Germinal center (tissue), 1 donor: Measurements from ENCODE around the gene TAX1BP1.
"Not testable (repeated sequence)": the region's sequence is repeated elsewhere in the genome, so short reads cannot be mapped to it uniquely, and the experiment has no call there.

Experiments used
- DNase-seq: peaks from one replicate; pipeline ENCODE4 v3.0.0; 2012; ENCODE audit warnings: mixed read lengths, low spot score

The TAX1BP1 gene

DNA sequence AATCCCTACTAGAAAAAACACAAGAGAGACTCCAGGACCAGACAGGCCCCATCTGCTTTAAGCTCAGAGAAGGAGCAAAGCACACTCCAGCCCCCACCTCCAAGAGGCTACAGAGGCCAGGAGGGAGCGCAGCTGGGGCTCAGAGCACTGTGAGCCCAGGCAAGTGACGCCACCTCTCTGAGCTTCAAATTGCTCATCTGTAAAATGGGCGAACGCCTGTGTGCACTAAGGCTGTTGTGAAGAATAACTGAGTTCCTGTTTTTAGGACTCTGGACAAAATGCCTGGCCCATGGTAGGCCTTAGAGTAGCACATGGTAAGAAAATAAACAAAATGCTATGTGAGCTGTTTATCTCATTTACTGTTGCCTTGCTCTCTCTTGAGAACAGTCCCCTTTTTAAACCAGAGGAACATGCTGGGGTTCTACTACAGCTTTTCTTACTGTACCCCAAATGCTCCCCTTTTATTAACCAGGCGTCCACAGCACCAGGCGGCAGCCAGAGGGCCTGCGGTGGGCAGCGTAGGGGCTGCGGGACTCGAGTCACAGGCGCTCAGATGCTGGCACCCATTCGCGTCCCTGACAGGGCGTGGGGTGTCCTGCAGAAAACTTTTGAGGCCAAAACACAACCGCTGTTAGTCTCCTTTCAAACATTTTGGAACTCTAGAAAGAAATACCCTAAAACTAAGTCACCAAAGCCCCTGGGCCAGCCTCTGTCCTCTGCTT, 103.8 kb downstream of the TAX1BP1 start:
- no peak for DNase-seq

DNA sequence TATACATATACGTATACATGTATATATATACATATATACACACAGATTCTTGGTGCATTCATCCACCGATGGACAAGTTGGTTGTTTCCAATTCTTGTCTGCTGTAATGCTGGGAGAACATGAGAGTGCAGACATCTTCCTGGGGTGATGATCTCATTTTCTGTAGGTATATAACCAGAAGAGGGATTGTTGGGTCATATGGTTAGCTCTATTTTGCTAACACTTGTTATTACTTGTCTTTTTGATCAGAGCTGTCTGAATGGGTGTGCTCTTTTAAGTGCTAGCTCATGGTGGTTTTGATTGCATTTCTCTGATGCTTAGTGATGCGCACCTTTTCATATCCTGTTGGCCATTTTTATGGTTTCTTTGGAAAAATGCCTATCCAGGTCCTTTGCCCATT, 106.4 kb downstream of the TAX1BP1 start:
- no peak for DNase-seq

DNA sequence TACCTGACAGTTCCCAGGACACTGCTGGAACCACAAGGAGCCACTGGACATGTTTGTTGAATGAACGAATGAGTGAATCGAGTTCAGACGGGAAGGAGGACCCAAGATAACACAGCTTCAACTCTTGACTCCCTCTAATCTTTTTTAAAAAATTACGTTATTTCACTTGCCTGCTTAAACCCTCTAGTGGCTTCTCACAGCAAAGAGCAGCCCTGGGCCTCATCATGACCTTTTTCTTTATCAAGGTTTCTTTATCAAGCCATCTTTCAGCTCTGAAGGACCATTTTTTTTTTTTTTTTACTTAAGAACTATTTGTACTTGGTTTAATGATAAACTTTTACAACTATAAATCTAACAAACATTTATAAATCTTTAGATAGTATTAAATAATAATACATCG, 110.6 kb downstream of the TAX1BP1 start:
- no peak for DNase-seq

DNA sequence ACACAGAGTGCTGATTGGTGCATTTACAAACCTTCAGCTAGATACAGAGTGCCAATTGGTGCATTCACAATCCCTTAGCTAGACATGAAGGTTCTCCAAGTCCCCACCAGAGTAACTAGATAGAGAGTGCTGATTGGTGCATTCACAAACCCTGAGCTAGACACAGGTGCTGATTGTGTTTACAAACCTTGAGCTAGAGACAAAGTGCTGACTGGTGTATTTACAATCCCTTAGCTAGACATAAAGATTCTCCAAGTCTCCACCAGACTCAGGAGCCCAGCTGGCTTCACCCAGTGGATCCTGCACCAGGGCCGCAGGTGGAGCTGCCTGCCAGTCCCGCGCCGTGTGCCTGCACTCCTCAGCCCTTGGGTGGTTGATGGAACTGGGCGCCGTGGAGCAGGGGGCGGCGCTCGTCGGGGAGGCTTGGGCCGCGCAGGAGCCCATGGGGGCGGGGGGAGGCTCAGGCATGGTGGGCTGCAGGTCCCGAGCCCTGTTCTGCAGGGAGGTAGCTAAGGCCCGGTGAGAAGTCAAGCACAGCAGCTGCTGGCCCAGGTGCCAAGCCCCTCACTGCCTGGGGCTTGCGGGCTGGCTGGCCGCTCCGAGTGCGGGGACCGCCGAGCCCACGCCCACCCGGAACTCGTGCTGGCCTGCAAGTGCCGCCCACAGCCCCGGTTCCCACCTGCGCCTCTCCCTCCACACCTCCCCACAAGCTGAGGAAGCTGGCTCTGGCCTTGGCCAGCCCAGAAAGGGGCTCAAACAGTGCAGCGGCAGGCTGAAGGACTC, 116.9 kb downstream of the TAX1BP1 start:
- not testable (repeated sequence) for DNase-seq

DNA sequence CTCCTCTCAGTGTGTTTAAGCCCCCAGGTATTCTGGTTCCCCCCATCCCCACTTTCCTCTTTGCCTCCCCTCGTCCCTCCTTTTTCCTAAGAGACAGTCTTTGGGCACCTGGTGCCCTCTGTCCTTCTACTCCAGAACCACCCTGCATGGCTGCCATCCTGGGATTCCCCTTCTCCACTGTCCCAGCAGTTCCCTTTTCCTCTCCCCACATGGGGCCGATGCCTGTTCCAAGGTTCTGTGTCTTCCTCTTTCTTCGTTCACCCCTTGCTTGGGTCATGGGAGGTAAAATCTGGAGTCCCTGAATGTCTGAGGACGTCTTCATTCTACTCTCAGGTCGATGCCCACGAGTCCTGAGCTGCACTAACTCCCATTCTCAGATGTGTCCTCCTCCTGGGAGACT, 120.8 kb downstream of the TAX1BP1 start:
- DNase-seq, result no peak

DNA sequence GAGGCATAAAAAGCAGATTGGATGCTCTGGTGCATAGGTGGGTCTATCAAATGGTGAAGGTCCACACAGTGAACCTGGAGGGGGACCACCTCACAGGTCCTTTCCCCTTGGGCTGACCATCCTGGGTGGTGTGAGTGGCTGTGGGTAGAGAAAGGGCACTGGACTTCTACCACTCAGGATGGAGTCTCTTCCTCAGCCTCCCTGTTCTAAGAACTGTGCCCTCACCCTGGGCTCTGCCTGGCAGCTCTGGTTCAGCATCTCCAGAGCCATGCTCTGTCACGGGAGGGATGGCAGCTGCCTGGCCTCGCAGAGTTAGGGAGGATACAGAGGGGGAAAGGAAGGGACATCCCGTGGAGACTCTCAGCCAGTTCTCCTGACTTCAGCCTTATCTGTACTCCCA, 121.8 kb downstream of the TAX1BP1 start:
- DNase-seq, result no peak

DNA sequence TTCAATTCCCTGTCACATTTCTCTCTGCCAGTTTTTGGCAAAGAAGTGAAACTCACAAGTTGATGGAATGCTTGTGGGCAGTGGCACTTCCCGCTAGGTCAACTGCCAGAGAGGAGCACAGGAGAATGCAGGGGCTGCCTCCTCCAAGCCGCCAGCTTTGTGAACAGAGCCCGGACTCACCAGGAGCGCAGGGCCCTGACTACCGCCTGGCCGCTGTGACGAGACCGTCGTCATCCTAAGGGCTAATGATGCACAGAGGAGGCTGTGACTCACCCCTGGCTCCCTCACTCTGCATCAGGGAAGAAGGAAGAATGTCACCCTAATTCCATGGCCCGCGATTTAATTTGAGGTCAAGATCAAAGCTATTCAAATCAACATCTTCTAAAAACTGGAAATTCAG, 123.9 kb downstream of the TAX1BP1 start:
- DNase-seq, result no peak

DNA sequence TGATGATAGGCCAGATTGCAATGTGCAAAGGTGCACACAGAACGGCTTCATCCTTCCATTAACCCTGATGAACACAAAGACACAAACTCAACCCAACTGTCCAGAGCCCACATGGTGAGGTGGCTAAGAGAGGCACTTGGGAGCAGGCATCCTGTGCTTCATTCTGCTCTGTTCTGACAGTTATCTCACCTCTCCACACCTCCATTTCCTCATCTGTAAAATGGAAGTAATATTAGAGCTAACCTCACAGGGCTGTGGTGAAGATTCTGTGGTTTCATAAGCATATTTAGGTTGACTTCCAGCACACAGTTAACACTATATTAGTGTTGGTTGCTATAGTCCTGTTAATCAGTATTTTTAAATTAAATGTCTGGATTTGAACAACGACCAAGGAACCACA, 126.3 kb downstream of the TAX1BP1 start:
- DNase-seq, result no peak

DNA sequence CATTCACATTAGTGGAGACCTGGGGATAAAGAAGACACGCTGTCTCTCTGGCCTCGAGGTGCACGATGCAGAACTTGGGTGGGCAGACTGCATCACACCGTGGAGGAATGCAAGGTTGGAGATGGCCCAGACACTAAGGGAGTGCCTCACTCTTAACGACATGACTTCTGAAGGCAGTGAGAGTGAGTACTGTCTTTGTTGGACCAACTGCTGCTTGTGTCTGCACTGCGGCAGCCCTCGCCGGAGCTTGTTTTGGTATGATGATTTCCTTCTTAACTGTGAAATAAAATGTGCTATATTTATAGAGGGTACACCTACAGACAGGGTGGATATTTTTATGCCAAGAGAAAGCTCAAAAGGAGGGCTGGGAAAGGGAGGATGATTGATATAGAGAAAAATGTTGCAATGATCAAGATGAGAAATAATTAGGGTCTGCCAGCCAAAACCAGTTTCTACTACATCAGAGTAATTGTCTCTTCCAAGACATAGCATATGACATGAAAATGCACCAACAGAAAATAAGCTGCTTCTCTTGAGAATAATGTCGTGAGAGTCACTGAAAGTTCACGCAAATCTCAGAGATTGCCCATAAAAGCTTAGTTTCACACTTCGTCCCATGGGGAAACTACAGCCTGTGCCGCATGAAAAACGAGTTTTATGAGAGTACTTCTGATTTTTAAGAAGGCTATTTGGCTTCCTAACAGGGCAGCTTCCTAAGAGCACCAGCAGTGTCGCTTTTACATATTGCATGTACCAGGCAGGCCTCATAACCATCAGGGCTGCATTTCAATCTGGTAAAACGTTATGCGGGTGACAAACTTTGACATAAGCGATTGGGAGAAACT, 127.1 kb downstream of the TAX1BP1 start:
- DNase-seq, result no peak

DNA sequence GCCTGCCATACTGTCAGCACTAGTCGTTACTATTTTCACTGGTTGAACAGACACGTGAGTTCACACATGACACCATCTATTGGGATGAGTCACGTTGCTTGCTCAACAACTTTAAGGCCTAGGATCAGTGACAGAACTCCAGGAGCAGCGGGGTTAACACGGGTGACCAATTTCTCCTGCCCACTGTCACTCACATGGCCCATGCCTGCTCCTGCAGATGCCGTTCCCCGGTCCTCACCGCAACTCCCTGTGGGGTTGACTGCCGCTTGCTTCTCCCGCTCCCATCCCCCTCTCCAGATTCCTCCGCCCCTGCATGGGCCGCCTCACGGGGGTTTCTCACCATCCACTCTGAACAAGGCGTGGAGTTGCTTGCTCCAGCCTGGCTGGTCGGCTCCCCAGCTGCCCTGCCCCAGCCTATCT, 128.2 kb downstream of the TAX1BP1 start:
- no peak for DNase-seq

DNA sequence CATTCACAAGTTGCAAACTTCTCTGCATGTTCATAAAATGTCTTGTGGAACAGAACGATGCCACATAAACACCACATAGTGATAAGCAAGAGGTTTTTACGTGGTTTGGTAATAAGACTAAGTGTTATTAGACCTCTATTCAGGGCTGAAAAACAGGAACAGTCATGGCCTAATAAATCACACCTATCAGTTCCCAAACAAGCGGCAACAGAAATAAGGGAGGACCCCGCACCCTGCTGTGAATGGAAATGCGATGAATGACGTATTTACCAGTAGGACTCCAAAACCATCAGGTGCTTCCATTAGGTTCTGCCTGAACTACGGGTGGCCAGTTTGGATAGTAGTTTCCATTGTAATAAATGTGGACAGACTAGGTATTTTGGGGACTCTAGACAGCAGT, 129.1 kb downstream of the TAX1BP1 start:
- DNase-seq, result no peak

DNA sequence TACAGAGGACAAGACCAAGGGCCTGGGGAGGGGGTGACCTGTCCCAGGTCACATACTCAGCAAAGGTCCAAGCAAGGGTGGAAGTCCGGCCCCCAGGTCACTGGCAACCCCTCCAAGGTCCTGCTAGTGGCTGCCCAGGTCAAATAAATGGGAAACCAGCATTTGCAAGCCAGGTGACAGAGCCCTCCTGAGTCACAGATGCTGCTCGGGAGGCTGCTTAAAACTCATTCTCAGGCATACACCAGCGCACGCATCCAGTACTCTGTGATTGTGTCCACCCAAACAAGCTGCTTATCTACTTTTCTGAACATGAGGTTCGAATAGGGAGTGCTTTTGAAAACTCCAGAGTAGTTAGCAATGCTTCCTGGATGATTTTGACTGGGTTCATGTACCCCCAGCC, 130.6 kb downstream of the TAX1BP1 start:
- DNase-seq, result no peak

DNA sequence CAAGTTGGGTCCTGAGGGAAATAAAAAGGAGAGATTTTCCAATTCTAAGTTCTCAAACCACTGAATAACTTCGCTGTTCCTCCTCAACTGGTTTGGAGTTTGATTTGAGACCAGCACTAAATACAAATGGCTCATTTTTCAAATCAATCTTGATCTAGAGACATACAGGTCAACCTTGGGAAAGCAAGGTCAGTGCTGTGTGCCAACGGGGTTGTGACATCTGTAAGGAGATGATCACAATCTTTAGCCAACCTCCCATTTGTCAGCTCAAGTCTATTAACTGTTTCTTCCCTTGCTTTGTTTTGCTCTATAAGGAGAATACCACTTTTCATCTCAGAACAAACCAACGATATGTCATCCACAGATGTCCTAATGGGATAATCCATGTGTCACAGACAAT, 131.1 kb downstream of the TAX1BP1 start:
- DNase-seq, result no peak

DNA sequence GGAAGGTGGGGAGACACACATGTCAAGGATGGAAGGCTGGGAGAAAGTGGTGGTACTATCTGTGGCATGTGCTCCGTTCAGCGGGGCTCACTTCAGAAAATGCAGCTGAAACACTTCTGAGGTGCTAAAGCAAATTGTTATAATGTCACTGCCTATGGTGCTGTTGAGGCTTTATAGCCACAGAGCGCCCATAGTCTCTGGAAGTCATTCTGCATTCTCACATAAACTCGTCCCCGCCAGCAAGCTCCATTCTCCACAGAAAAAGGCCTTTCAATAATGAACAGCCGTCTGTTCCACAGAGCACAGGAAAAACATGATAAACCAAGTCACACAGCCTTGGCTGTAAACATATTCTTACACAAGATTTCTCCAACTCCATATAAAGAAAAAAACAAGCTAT, 131.9 kb downstream of the TAX1BP1 start:
- DNase-seq, result no peak

DNA sequence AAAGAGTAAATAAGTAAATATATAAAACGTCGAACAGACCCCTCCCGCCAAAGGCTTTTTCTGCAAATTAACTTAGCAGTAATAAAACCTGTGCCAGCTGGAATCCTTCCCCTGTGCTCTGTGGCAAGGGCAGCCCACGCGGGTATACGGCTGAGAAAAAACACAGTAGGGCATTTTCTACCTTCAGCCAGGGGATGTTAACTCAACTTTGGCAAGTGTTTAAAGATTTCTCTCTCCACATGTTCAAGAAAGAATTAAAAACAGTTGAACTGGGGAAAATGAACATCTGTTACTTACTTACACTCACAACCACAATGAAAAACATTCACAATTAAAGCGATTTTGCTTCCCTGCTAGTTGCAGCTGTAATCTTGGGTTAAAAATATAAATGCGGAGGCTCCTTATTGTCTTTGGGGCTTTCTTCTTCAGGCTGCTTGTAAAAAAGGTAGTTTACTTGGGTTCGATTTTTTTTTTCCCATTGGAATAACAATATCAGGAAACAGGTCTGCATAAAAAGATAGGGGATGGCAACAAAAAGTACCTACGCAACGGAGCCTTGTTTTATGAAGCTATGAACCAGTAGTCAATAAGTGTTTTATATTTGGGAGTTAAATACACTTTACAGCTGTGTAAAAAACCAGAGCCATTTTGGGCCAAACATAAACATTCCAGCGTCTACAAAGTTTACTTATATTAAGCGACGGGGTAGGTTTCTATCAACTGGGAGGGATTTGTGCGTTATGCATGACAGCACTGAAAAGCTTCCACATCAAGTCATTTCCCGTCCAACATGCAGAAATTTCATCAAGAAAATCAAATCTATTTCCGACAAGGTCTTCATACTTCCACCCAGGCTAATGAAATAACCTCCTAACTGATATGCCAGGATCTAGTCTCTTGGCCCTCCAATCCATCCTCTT, 132.7 kb downstream of the TAX1BP1 start:
- DNase-seq, result no peak

DNA sequence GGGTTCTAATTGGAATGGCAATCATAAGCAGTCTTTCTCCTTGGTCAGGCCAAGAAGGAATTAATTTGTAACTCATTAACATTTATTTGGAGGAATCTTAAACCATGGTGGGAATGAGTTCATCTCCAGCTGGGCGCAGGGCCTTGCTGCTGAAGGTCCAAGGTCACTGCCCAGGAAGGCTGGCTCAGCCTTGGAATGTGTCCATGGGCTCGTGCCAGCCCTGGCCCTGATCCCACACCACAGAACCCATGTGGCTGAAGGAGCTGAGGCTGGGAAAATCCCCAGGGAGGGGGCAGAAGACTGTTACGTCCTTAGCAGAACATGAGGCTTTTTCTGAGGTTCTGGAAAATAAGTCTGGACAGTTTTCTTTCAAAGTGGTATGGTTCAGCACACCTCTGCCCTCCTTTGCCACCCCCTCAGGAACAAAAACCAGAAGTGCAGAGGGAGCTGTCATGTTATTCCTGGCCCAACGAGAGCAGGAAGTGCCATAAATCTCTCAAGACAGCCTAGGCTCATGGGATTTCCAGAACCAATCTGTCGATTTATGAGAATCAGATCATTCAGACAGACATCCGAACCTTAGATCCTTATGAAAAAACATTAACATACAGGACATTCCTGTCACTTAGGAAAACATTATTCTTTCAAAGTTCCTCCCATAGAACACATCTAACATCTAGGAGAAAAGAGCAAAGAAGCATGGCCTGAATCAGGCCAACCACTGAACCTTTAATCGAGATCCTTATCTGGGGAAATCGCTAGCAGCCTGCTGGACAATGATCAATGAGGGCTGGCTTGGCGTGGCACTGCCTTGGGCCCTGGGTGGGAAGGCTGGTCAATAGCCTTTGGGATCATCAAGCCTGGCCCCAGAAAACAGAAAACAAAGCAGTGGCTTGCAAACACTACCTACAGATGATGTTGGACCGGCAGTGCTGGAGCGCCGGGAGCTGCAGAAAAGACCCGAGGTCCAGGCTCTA, 134.3 kb downstream of the TAX1BP1 start:
- DNase-seq, result no peak

DNA sequence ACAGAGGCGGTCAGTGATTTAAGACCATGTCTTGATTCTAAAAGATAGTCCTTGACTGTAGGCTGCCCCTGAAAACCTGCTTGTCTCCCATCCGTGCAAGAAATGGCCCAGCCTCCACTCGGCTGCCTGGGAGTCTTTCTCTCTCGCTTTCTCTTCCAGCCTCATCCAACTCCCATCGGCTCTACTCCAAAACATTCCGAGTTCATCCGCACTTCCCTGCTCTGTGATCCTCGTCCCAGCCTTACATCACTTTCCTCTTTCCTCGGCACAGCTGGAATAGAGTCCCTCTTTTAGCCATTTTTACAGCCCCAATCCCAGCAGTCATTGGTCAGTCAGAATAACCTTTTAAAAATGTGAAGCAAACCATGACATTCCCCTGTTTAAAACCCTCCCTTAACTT, 135.1 kb downstream of the TAX1BP1 start:
- DNase-seq, result no peak

DNA sequence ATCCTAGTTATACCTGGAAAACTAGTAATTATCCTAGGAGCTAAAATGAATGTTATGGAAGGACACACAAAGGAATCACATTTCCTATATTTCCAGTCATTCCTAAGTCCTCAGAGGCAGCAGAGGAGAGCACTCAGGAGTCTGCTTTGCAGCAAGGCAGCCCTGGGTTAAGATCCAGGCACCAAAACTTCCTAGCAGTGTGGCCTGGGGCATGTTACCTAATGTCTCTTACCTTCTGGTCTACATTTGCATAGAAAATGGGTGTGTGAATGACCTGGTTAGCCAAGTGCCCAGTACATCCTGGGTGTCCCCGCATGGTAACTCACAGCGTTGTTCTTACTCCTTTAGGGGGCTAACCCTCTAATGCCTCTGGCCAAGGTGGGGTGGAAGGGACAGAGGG, 135.9 kb downstream of the TAX1BP1 start:
- no peak for DNase-seq

DNA sequence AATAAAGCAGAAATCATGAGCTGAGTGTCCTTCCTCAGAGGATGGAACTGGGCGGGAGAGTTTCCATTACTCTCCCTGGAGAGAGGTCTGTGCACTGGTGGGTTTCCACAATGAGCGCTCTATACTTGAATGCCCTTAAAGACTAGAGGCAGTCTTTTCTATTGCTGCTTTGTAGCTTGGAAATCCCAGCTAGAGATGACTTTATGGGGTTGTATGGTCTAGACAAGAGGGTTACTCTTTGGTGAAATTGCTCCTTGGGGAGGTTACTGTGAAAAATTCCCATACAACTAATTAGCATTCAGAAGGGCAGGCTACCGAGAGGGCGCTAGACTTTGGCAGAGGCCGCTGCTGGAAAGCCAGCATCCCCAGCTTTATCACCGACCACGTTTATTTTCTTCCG, 136.8 kb downstream of the TAX1BP1 start:
- no peak for DNase-seq
